DMS114 treated with DMSO at 0.1 percent for 48 hours (cell line): Measurements from ENCODE around the gene TOR1A.
A peak's percentile ranks its signal among the peaks of the same experiment; 100 is the strongest.

ENCODE experiments used
- DNase-seq: peaks from one replicate; lab custom pipeline; 2025; ENCODE audit not compliant: unreplicated experiment; lab: John Stamatoyannopoulos, UW

Gene TOR1A, protein sequence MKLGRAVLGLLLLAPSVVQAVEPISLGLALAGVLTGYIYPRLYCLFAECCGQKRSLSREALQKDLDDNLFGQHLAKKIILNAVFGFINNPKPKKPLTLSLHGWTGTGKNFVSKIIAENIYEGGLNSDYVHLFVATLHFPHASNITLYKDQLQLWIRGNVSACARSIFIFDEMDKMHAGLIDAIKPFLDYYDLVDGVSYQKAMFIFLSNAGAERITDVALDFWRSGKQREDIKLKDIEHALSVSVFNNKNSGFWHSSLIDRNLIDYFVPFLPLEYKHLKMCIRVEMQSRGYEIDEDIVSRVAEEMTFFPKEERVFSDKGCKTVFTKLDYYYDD

DNA sequence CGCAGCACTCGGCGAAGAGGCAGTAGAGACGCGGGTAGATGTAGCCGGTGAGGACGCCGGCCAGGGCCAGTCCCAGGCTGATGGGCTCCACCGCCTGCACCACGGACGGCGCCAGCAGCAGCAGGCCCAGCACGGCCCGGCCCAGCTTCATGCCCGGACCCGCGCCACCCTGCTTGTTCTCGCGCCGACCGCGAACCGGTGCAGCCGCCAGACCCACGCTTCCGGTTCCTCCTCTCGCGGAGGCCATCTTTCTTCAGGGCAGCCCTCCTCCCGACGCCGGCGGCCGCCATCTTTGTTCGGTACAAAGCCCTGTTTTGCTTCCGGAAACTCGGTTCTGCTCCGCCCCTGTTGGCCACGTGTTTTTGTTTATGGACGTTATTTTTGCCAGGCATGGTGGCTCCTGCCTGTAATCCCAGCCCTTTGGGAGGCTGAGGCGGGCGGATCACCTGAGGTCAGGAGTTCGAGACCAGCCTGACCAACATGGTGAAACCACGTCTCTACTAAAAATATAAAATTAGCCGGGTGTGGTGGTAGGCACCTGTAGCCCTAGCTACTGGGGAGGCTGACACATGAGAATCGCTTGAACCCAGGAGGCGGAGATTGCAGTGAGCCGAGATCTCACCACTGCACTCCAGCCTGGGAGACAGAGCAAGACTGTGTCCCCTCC lies at the start of gene TOR1A:
Gene TOR1A, minus strand, starts transcription at position 202 of the 667 bp plus-strand sequence. Its CDS starts 51 bp downstream, at position 151.
- DNase-seq: peak; percentile 90

DNA sequence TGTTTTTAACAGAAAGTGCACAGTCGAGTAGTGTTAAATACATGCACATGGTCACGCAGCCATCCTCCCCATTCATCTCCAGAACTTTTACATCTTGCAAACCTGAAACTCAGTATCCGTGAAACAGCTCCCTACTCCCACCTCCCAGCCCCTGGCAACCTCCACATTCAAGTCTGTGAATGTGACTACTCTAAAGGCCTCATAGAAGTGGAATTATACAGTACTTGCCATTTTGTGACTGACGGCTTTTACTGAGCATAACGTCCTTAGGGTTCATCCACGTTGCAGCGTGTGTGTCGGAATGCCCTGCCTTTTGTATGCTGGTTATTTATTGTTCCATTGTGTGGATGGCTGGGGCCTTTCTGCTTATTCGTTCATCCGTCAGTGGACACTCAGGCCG lies 47.1 kb upstream of the TOR1A start:
- no peak for DNase-seq

- no peak for DNase-seq
These were observed 45.9 kb upstream of the TOR1A start for GRCh38 chr9:129869585-129870501.

DNA sequence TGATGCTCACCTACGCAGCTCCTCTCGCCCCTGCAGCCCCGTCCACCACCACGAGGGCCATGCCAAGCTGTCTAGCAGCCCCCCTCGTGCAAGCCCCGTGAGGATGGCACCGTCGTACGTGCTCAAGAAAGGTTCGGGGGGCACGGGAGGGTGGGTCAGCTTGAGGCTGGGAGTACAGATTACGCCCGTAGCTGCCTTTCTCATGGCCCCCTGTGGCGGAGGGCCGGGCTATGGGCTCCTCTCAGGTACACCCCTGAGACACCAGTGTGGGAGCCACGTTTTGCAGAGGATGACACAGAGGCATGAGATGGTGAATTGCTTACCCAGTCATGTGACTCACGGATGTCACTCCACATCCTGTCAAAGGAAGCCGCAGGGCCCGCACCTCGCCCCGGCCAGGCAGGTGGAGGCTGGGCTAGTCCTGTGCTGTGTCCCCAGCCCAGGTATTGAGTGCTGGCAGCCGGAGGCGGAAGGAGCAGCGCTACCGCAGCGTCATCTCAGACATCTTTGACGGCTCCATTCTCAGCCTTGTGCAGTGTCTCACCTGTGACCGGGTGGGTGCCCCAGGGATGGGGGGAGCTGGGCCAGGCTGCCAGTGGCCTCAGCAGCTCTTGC lies 45.0 kb upstream of the TOR1A start:
- no peak for DNase-seq

DNA sequence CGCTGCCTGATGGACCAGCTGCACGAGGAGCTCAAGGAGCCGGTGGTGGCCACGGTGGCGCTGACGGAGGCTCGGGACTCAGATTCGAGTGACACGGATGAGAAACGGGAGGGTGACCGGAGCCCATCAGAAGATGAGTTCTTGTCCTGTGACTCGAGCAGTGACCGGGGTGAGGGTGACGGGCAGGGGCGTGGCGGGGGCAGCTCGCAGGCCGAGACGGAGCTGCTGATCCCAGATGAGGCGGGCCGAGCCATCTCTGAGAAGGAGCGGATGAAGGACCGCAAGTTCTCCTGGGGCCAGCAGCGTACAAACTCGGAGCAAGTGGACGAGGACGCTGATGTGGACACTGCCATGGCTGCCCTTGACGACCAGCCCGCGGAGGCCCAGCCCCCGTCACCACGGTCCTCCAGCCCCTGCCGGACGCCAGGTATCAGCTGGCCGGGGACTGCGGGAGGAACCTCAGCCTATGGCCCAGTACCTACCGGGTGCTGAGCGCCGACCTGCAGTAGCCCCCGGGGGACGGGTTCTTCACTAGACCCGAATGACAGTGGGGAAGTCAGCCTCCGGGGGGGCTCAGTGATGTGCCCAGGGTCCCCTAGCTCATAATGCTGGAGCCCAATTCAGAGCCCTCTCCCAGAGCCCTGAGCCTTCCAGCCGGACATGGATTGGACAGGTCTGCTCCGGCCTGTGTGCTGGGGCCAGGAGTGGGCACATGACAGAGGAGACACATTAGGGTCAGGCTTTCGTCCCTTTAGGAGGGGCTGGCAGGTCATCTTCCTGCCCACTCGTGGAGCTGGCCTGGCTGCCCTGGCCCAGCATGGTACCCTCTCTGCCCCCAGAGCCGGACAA lies 44.3 kb upstream of the TOR1A start:
- no peak for DNase-seq

DNA sequence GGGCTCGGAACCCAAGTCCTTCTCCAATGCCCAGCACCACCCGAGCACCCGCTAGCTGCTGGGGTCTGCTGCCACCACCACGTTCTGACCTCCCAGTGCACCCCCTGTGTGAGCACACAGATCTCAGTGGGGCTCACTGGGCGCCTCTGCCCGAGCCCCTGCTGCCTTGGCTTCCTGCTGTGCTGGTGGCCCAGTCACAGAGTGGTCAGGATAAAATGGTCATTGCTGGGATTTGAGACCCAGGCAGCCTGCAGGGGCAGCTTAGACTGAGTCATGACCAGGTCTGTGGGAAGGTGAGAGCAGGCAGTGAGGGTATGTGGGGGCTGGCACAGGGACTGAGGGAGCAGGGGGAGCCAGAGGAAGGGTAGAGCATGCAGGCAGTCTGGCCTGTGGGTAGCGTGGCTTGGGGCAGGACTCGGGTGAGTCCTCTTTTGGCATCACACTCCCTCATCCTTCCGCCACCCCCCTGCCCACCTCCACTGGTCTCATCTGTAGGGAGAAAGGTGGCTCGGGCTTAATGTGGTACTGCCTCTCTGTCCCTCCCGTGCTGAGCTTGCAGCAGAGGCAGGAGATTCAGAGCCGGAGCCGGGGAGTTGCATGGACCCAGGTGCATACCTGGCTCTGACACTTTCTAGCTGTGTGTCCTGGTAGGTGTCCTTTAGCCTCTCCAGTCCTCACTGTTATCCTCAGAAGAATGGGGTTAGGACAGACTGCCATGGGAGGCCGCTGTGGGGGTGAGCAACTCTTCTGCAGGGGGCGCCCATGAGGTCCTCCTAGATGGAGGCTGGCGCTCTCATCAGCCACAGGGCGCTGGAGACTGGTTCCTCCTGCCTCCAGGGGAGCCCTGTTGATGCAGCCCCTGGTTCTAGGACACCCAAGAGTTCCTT lies 43.4 kb upstream of the TOR1A start:
- no peak for DNase-seq

- no peak for DNase-seq
These were observed 42.6 kb upstream of the TOR1A start for GRCh38 chr9:129866394-129867135.

GRCh38 chr9:129865668-129866320 lies 41.9 kb upstream of the TOR1A start:
- no peak for DNase-seq

DNA sequence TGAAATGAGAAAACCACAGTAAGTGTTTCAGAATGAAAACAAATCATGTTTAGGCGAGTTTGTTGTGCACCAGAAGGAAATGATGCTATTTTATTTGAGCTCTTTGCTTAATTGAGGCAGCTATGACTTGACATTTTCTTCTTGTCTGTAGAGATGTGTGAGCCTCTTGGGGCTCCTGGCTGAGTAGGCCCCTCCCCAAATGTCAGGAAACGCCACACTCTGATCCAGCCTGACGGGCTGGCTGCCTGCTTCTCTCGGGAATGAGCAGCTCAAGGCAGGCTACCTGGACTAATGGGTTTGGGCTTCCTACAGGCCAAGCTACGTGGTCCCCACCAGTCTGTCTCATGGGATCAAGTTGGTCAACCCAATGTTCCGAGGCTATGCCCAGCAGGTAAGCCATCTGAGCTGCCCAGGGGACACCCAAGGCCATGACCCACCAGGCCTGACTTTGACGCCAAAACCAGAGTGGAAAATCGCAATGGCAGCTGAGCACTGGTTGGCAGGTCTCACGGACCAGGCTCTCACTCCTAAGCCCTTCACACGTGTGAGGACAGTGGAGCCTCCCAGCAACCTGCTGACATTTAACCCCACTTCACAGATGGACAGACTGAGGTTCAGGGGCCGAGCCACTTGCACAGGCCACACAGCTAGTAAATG lies 41.2 kb upstream of the TOR1A start:
- DNase-seq: no peak

DNA sequence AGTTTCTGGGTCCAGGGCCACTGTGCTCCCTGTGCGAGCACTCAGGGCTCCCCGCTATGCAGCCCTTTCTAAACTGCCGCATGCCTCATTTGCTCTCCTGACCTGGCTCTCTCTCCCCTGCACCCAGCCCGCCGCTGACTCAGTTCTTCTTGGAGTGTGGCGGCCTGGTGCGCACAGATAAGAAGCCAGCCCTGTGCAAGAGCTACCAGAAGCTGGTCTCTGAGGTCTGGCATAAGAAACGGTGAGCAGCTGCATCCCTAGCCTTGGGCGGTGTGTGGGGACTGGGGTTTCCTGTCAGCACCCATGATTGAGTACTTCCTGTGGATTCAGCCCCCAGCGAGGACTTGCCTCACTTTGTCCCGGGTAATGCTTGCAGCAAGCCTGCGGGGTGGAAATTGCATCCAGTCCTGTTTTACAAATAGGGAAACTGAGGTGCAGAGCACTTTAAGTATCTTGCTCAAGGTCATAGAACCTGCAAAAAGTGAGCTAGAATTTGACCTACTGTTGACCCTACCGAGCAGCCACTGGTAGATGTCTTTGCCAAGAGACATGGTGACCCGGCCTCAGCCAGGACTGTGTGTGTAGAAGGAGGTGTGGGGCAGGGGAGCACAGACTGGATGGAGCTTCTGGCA lies 39.2 kb upstream of the TOR1A start:
- no peak for DNase-seq

- DNase-seq: no peak
These were observed 37.5 kb upstream of the TOR1A start for GRCh38 chr9:129861447-129861827.

DNA sequence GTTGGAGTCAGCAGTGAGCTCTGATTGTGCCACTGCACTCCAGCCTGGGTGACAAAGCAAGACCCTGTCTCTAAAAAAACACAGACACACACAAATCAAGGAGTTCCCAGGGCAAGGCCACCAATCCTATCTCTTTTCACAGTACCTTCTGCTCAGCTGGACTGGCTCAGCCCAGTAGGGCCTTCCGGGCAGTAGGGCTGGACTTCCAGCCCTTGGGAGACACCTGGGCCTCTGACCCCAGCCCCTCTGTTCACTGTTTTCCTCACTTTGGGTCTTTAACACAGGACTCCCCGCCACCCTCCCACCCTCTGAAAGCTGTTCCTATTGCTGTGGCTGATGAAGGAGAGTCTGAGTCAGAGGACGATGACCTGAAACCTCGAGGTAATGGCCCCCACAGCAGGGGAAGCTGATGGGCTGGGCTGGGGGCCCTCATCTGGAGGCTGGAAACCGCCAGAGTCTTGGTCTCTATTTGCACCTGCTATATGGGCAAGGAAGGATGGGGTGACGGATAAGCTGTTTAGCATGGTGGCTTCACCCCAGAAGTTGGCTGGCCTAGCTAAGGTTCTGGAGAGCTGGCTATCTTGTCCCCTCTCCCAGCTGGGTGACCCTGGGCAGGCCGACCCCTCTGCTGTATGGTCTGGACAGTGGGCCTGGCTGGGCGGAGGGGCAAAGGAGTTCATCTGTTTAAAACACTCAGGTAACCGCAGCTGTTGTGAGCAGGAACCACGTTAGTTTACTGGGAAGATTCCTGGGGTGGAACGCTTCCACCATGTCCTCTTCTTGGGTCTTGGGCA lies 36.9 kb upstream of the TOR1A start:
- no peak for DNase-seq

DNA sequence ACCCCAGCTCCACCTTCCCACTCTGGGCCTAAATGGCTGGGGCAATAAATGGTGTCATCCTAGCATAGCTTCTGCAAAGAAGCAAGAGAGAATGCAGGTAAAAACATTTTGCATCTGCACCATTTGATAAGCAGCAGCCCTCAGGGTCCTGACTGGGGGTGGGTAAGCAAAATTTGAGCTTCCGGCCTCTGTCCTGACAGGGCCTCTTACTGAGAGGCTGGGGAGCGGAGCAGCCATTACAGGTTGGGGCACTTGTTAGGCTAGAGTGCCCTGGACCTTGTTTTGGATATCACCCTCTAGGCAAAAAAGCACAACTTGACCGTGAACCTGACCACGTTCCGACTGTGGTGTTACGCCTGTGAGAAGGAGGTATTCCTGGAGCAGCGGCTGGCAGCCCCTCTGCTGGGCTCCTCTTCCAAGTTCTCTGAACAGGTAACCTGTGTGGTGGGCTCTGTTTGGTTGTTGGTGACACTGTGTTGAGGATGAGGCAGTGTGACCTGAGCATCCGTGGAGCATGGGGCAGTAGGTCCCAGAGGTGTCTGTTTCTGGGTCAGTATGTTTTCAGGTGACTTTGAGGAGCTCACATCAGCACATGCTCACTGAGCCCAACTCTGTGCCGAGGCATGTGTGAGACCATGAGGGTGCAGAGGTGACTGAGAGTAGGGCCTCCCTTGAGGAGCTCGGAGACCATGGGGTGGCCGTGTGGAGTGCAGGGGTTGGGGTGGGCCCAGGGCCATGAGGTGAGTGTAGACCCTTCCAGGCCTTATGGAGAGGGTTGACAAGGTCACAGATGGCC lies 34.4 kb upstream of the TOR1A start:
- no peak for DNase-seq

DNA sequence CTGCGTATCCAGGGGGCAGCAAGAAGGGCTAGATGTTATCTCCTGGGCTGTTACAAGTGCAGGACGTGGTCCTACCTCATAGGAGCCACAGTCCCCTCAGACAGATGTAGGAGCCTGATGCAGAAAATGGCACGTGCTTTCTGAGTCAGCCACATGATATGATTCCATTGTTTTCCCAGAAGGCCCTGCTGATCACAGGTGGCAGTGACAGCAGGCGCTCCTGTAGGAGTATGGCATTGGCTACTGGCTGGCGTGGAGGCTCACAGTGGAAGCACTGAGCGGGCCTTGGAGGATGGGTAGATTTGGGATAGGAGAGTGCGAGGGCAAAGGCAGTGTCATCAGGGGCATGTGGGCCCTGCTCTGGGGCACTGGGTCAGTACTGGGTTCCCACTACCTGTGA lies 33.3 kb upstream of the TOR1A start:
- DNase-seq: no peak

- no peak for DNase-seq
These were observed 30.7 kb upstream of the TOR1A start for GRCh38 chr9:129854588-129855110.
